Sigmoid colon (tissue), 7 donors: ENCODE data around the gene NUTF2. TPM values are rescaled to one million over a fixed set of nuclear protein-coding genes. Genes with fewer than 3 reads are reported as not detected.
"Not testable (repeated sequence)": the region's sequence is repeated elsewhere in the genome, so short reads cannot be mapped to it uniquely, and the experiment has no call there.

ENCODE experiments used
- DNase-seq: peaks from one replicate; pipeline ENCODE4 v3.0.0-alpha.2; 2019
- H3K27ac ChIP-seq, 4 donors: fragments of 200-600 bp; sonication (generic); one replicate each; pipeline ENCODE4 v1.5.1; 2016 to 2019; ENCODE audit warnings: mild to moderate bottlenecking in 1 of 4
- H3K27me3 ChIP-seq, 3 donors: fragments of 200-600 bp; sonication (generic); one replicate each; pipeline ENCODE4 v1.5.1; 2019; ENCODE audit warnings: mild to moderate bottlenecking in 1 of 3
- H3K36me3 ChIP-seq, 4 donors: fragments of 200-600 bp; sonication (generic); one replicate each; pipeline ENCODE4 v1.5.1; 2016 to 2019
- H3K4me1 ChIP-seq, 4 donors: fragments of 200-600 bp; sonication (generic); one replicate each; pipeline ENCODE4 v1.5.1; 2017 to 2019
- H3K4me3 ChIP-seq, 4 donors: fragments of 200-600 bp; sonication (generic); one replicate each; pipeline ENCODE4 v1.5.1; 2017 to 2019; ENCODE audit warnings: mild to moderate bottlenecking in 2 of 4, moderate library complexity in 1 of 4
- H3K9me3 ChIP-seq, 4 donors: fragments of 200-600 bp in 3 of 4; sonication (generic) in 3 of 4; one replicate each; pipeline versions ENCODE4 v1.5.1 to v1.6.1; 2013 to 2019
- CTCF ChIP-seq, 4 experiments: fragments of 450-650 bp in 3 of 4; fragments of 200-600 bp in 1 of 4; IDR thresholded peaks; one replicate each; pipeline ENCODE4 v1.5.1; 2016 to 2019; ENCODE audit warnings: antibody characterized with exemption in 4 of 4, mild to moderate bottlenecking in 3 of 4, moderate library complexity in 2 of 4
- EP300 ChIP-seq, 4 donors: sonication (generic); formaldehyde crosslinking; IDR thresholded peaks; one replicate each; pipeline ENCODE4 v1.6.1; 2017; ENCODE audit warnings: antibody characterized with exemption in 4 of 4
- POLR2A ChIP-seq, 2 donors: fragments of 450-650 bp; IDR thresholded peaks; one replicate each; pipeline ENCODE4 v1.6.1; 2016; ENCODE audit warnings: antibody characterized with exemption in 2 of 2, mild to moderate bottlenecking in 2 of 2, moderate library complexity in 2 of 2
- POLR2AphosphoS5 ChIP-seq, 4 donors: sonication (generic); formaldehyde crosslinking; IDR thresholded peaks; one replicate each; pipeline ENCODE4 v1.6.1; 2017; ENCODE audit warnings: antibody characterized with exemption in 4 of 4
- WGBS, 2 donors: extraction: QIAGEN DNeasy Blood & Tissue Kit; methylation state at CpG; one replicate each; pipeline ENCODE4 v1.1.7; 2013; 5-methylcytosine and 5-hydroxymethylcytosine counted together
- intact Hi-C: fragments of 100-400 bp; cut with DNase I; formaldehyde crosslinking; loops from one replicate; pipeline ENCODE4 v1.15.1; 2023
- polyA plus RNA-seq, 3 donors: library from polyadenylated mRNA; stranded (reverse); fragments of 200-250 nt; gene quantifications; one replicate each; pipeline ENCODE4 v1.2.3, GENCODE V29; 2013
- total RNA-seq, 4 donors: library from RNA; depleted of rRNA; stranded (reverse); fragments of >200 nt; gene quantifications; one replicate each; pipeline ENCODE4 v1.1.0, GENCODE V29; 2016
- donor health status: healthy with polysubstance abuse.
- donor health status: Bipolar disorder and iron deficiency.
- donor health status: healthy.

The NUTF2 gene
- total and polyA plus RNA-seq, 7 donors: 50.8 to 115 (median 93.8) TPM

DNA sequence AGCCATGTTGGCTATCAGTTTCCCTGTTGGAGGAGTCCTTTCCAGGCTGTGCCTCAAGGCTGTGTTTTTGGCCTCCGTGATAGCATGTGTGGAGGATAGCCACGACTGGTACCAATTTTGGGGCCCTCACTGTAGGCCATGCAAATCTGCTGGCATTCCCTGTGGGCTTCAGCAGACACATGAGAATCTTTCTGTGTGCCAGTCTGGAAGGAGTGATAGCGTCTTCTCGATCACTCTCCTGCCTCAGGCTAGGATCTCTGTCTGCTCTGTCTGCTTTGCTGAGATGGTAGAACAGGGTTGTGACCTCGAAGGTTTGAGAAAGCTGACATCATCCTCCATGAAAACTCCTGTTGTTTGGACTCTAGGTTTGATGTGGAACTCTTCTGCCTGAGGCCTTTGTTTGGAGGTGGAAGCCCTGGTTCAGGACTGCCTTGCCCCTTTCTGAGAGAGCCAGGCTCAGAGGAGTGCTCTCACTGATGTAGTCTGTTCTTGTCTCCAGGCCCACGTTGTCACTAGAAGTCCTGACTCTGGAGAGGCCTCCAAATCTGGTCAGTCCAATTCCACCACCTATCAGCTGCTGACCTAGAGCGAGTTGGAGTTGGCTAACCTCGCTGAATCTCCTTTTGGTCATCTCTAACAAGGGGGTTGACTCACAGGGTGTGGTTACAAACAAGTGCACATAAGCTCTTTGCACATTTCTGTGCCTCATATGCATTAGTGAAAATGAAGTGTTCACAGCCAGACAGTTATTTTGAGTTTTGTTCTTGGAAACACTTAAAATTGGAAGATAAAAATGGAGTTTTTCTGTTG is 14.1 kb downstream of the NUTF2 start:
- no peaks in the 10 kb centered on the region for H3K9me3 ChIP-seq
- peaks cover 0 to 55% (median 44%) of the 10 kb centered on the region in 4 donors for H3K4me1 ChIP-seq
- 80 to 91% methylated on average over 8 of the region's 8 CpGs for WGBS, 2 donors

GRCh38 chr16:67861877-67862276 is 15.1 kb downstream of the NUTF2 start:
- no peak for TF ChIP-seq EP300 (IDR thresholded peaks at IDR 0.05)
- no peak for TF ChIP-seq CTCF (IDR thresholded peaks at IDR 0.05)
- TF ChIP-seq POLR2A (IDR thresholded peaks at IDR 0.05): no peak
- no peak for TF ChIP-seq POLR2AphosphoS5 (IDR thresholded peaks at IDR 0.05)
- Histone ChIP-seq H3K36me3 (peaks cover 0 to 18% (median 14%) of the 10 kb centered on the region in 4 donors), H3K4me3 (no peak overlapping the region), H3K27ac (peak overlapping the region in 3 of 4 donors; percentile 65 to 88 (median 77)), H3K4me1 (peaks cover 0 to 49% (median 39%) of the 10 kb centered on the region in 4 donors), H3K27me3 (no peaks in the 10 kb centered on the region), H3K9me3 (no peaks in the 10 kb centered on the region)
- intact Hi-C loops: no loop called here
- DNase-seq: no peak
- 90 to 94% methylated on average over 6 of the region's 6 CpGs for WGBS, 2 donors

More for the DNA sequence above, 14.1 kb downstream of the NUTF2 start:
- no peaks in the 10 kb centered on the region for H3K27me3 ChIP-seq
- no peak for DNase-seq
- H3K4me3 ChIP-seq: no peak overlapping the region
- peak overlapping the region in 1 of 4 donors; percentile 88 for H3K27ac ChIP-seq
- no peak for TF ChIP-seq CTCF (IDR thresholded peaks at IDR 0.05)
- TF ChIP-seq POLR2AphosphoS5 (IDR thresholded peaks at IDR 0.05): no peak
- TF ChIP-seq POLR2A (IDR thresholded peaks at IDR 0.05): no peak
- no peak for TF ChIP-seq EP300 (IDR thresholded peaks at IDR 0.05)
- H3K36me3 ChIP-seq: peaks cover 0 to 13% (median 6%) of the 10 kb centered on the region in 4 donors
- intact Hi-C loops: no loop called here

DNA sequence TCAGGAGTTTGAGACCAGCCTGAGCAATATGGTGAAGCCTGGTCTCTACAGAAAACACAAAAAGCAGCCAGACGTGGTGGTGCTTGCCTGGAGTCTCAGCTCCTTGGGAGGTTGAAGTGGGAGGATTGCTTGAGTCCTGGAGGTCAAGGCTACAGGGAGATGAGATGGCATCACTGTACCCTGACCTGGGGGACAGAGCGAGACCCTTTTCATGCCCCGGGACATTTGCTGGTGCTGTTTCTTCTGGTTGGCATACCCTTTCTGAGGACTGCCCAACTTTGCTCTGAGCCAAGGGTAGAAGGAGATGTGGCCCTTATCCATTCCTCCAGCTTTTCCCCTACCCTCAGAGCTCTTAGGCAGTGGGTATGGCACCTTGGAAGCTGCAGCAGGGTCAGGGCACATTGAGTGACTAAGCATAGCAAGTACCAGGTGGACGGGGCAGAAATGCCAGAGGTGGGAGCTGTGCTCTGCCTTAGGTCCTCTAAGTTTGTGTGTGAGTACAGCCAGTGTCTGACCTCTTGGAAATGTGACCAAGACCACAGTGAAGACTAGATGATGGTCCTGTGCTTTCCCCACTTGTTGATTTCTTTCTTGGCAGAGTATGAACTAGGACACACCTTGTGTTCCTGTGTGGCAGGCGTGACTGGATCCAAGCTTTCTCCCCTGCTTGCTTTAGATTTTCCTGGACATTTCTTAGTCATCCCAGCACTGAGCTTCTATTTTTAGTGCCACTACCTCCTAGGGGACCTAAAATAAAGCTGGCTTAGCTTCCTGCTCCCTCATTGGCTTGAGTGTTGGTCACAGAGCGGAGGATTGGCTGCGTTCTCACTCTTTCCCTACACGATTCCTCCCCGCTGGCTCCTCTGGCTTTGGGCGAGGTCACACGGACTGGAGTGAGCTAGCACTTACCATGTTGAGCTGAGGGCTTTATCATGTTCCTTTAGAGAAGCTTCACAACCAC is 16.2 kb downstream of the NUTF2 start:
- intact Hi-C loops: no loop called here
- no peak overlapping the region for H3K4me3 ChIP-seq
- no peak for TF ChIP-seq EP300 (IDR thresholded peaks at IDR 0.05)
- TF ChIP-seq POLR2A (IDR thresholded peaks at IDR 0.05): no peak
- TF ChIP-seq CTCF (IDR thresholded peaks at IDR 0.05): no peak
- TF ChIP-seq POLR2AphosphoS5 (IDR thresholded peaks at IDR 0.05): no peak
- H3K36me3 ChIP-seq: peaks cover 0 to 29% (median 18%) of the 10 kb centered on the region in 4 donors
- peak; percentile 85 for DNase-seq
- H3K27me3 ChIP-seq: no peaks in the 10 kb centered on the region
- peaks cover 0 to 39% (median 28%) of the 10 kb centered on the region in 4 donors for H3K4me1 ChIP-seq
- 86 to 88% methylated on average over 11 of the region's 11 CpGs for WGBS, 2 donors
- peak overlapping the region; percentile 60 to 88 (median 71) for H3K27ac ChIP-seq
- H3K9me3 ChIP-seq: no peaks in the 10 kb centered on the region

- DNase-seq, intact Hi-C loops, H3K27me3 ChIP-seq, H3K4me3 ChIP-seq, H3K9me3 ChIP-seq: not testable (repeated sequence)
- WGBS, 2 donors: 96 to 98% methylated on average over 6 of the region's 6 CpGs
- peaks cover 0 to 40% (median 26%) of the 10 kb centered on the region in 4 donors for H3K36me3 ChIP-seq
- H3K4me1 ChIP-seq: peaks cover 0 to 34% (median 22%) of the 10 kb centered on the region in 4 donors
- peak overlapping the region in 3 of 4 donors; percentile 65 to 88 (median 77) for H3K27ac ChIP-seq
These were observed 17.3 kb downstream of the NUTF2 start for GRCh38 chr16:67864044-67864443.
